Kidney (tissue), 14 donors: ENCODE data around the gene CEBPA. TPM values are rescaled to one million over a fixed set of nuclear protein-coding genes. Genes with fewer than 3 reads are reported as not detected.

Experiments used
- DNase-seq, 5 donors: peaks; one replicate each; pipeline ENCODE4 v3.0.0-alpha.2; 2013 to 2020
- FAIRE-seq: peaks from 2 replicates; lab custom pipeline; 2012; peaks lifted over from hg19 to GRCh38; lab: Jason Lieb, UNC
- H3K27ac ChIP-seq, 2 donors: one replicate each; pipeline ENCODE4 v1.7.0; 2013; ENCODE audit warnings: low read depth in 2 of 2, low read length in 2 of 2, inconsistent platforms in 1 of 2
- H3K27me3 ChIP-seq: one replicate; pipeline ENCODE4 v1.7.1; 2013; ENCODE audit warnings: low read length, inconsistent platforms; ENCODE audit not compliant: control insufficient read depth, insufficient read depth
- H3K36me3 ChIP-seq, 3 donors: one replicate each; pipeline versions ENCODE4 v1.7.0 to v1.7.1; 2013; ENCODE audit warnings: low read length in 3 of 3, control low read depth in 1 of 3, inconsistent platforms in 1 of 3; ENCODE audit not compliant: insufficient read depth in 3 of 3, control insufficient read depth in 2 of 3
- H3K4me1 ChIP-seq, 3 donors: one replicate each; pipeline versions ENCODE4 v1.7.0 to v1.7.1; 2013; ENCODE audit warnings: low read length in 3 of 3, inconsistent platforms in 1 of 3, low read depth in 1 of 3; ENCODE audit not compliant: control insufficient read depth in 2 of 3, insufficient read depth in 2 of 3
- H3K4me3 ChIP-seq, 3 donors: one replicate each; pipeline versions ENCODE4 v1.7.0 to v1.8.1; 2013; ENCODE audit warnings: low read length in 3 of 3, control low read depth in 1 of 3, inconsistent platforms in 1 of 3
- H3K9ac ChIP-seq, 3 donors: one replicate each; pipeline versions ENCODE4 v1.7.0 to v1.7.1; 2013; ENCODE audit warnings: low read length in 3 of 3, control low read depth in 1 of 3, inconsistent platforms in 1 of 3
- H3K9me3 ChIP-seq, 3 donors: one replicate each; pipeline versions ENCODE4 v1.7.0 to v1.7.1; 2013; ENCODE audit warnings: low read length in 3 of 3, control low read depth in 1 of 3, inconsistent platforms in 1 of 3; ENCODE audit not compliant: control insufficient read depth in 2 of 3, insufficient read depth in 1 of 3
- CTCF ChIP-seq: IDR thresholded peaks from 3 replicates; pipeline ENCODE4 v1.5.1; 2012; ENCODE audit warnings: mild to moderate bottlenecking, moderate library complexity, borderline replicate concordance; ENCODE audit not compliant: insufficient read depth; ENCODE audit errors: extremely low read depth
- intact Hi-C: fragments of 100-400 bp; cut with DNase I; formaldehyde crosslinking; loops from one replicate; pipeline ENCODE4 v1.11.1; 2022
- polyA plus RNA-seq: library from polyadenylated mRNA; stranded (reverse); fragments of 350-450 nt; fragmentation: Illumina TruSeq; extraction: RNeasy Lipid Tissue Mini Kit (QIAGEN cat#74804); gene quantifications from one replicate; pipeline ENCODE4 v1.2.3, GENCODE V29; 2014; ENCODE audit warnings: low read depth, low replicate concordance; ENCODE audit not compliant: insufficient read depth
- total RNA-seq: library from RNA; stranded (reverse); fragmentation: NEBNext Ultra II Directional; extraction: Animal tissue kit (Norgen Biotek cat#: 25700); gene quantifications from one replicate; pipeline ENCODE4 v1.2.1, GENCODE V29; 2021
- donor health status: control.
- donor health status: control.
- donor health status: control.
- donor health status: control.
- donor health status: control.
- donor health status: DM: yes; HTN: yes; CAD: no.
- donor health status: Normal renal cell carcinoma (clear cell type).

Gene CEBPA
- total and polyA plus RNA-seq, 2 donors from 2014 or later = 6.6 to 7.1 TPM

GRCh38 chr19:33293255-33294057 is 8.9 kb downstream of the CEBPA start:
- FAIRE-seq = no peak

GRCh38 chr19:33292595-33293254 is 9.6 kb downstream of the CEBPA start:
- no peak overlapping the region for H3K4me3 ChIP-seq
- H3K9ac ChIP-seq = no peak overlapping the region
- H3K9me3 ChIP-seq = no peaks in the 10 kb centered on the region
- FAIRE-seq = no peak
- no peaks in the 10 kb centered on the region for H3K36me3 ChIP-seq
- peaks cover 0 to 21% (median 14%) of the 10 kb centered on the region in 3 donors for H3K4me1 ChIP-seq
- DNase-seq = peak in 2 of 5 donors; percentile 64 to 66
- peak overlapping the region; percentile 1 to 60 for H3K27ac ChIP-seq
- intact Hi-C loops = no loop called here
- H3K27me3 ChIP-seq = no peaks in the 10 kb centered on the region
- no peak for TF ChIP-seq CTCF

More at GRCh38 chr19:33293255-33294057, 8.9 kb downstream of the CEBPA start:
- Histone ChIP-seq H3K4me1 (peaks cover 0 to 21% (median 14%) of the 10 kb centered on the region in 3 donors), H3K36me3 (no peaks in the 10 kb centered on the region), H3K27ac (peak overlapping the region in 1 of 2 donors; percentile 1), H3K9me3 (no peaks in the 10 kb centered on the region), H3K9ac (no peak overlapping the region), H3K27me3 (no peaks in the 10 kb centered on the region), H3K4me3 (no peak overlapping the region)
- peak; percentile 79 to 91 (median 88) for DNase-seq
- no peak for TF ChIP-seq CTCF
- intact Hi-C loops = no loop called here

GRCh38 chr19:33291623-33292534 is 10.5 kb downstream of the CEBPA start:
- no peak overlapping the region for H3K9ac ChIP-seq
- H3K9me3 ChIP-seq = no peaks in the 10 kb centered on the region
- no peak for FAIRE-seq
- no peaks in the 10 kb centered on the region for H3K36me3 ChIP-seq
- intact Hi-C loops = no loop called here
- H3K4me1 ChIP-seq = peaks cover 0 to 21% (median 14%) of the 10 kb centered on the region in 3 donors
- H3K27ac ChIP-seq = peak overlapping the region; percentile 72 to 74
- H3K4me3 ChIP-seq = no peak overlapping the region
- H3K27me3 ChIP-seq = no peaks in the 10 kb centered on the region
- no peak for TF ChIP-seq CTCF
- DNase-seq = peak in 4 of 5 donors; percentile 67 to 84 (median 79)
